ENCODE data around the gene KDR. TPM values are rescaled to one million over a fixed set of nuclear protein-coding genes. Genes with fewer than 3 reads are reported as not detected.

Gene KDR
- polyA plus RNA-seq, 1 donor from 2014 or later: not detected

DNA sequence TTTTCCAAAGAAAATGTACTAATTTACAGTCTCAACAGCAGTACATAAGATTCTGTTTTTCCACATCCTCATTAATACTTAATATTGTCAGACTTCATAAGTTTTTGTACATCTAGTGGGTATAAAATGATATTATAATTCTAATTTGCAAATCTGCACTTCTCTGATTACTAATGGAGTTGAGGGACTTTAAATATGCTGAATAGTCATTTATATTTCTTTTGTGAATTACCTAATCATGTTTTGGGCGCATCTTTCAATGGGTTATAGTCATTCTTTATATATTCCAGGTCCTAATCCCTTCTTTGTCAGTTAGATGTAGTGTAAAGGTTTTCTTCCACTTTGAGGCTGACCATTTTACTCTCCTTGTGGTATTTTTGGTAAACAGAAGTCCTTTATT, 96.1 kb downstream of the KDR start:
- H3K9me2 ChIP-seq (ENCODE audit: insufficient read depth, low read length): no peaks in the 10 kb centered on the region
- H3K9me3 ChIP-seq (ENCODE audit: low read length): no peaks in the 10 kb centered on the region
- H3F3A ChIP-seq (ENCODE audit: insufficient read depth, low read length, poor library complexity, severe bottlenecking): no peaks in the 10 kb centered on the region
- no peak overlapping the region for H3K9ac ChIP-seq (ENCODE audit: low read length)
- no peaks in the 10 kb centered on the region for H3K27me3 ChIP-seq (ENCODE audit: insufficient read depth, low read depth, low read length)
- H3K27ac ChIP-seq (ENCODE audit: low read length): no peak overlapping the region
- H3K4me3 ChIP-seq (ENCODE audit: low read length): no peak overlapping the region
- no peaks in the 10 kb centered on the region for H3K36me3 ChIP-seq (ENCODE audit: insufficient read depth, low read length)
- no peak overlapping the region for H2AFZ ChIP-seq (ENCODE audit: low read depth, low read length)
- H3K4me2 ChIP-seq (ENCODE audit: low read length): no peak overlapping the region
- TF ChIP-seq RAD21 (conservative IDR thresholded peaks at IDR 0.05) (no peak), MXI1 (conservative IDR thresholded peaks at IDR 0.05; ENCODE audit: poor library complexity, severe bottlenecking) (no peak), POLR2AphosphoS5 (IDR thresholded peaks at IDR 0.05) (no peak), TAF1 (IDR thresholded peaks at IDR 0.05; ENCODE audit: low read depth) (no peak), EZH2 (IDR thresholded peaks at IDR 0.05; ENCODE audit: borderline replicate concordance, insufficient read depth, low read length, poor library complexity, severe bottlenecking) (no peak), EP300 (conservative IDR thresholded peaks at IDR 0.05; ENCODE audit: poor library complexity, severe bottlenecking) (no peak), SMC3 (conservative IDR thresholded peaks at IDR 0.05; ENCODE audit: poor library complexity) (no peak)
- TF ChIP-seq, protein P1, sequence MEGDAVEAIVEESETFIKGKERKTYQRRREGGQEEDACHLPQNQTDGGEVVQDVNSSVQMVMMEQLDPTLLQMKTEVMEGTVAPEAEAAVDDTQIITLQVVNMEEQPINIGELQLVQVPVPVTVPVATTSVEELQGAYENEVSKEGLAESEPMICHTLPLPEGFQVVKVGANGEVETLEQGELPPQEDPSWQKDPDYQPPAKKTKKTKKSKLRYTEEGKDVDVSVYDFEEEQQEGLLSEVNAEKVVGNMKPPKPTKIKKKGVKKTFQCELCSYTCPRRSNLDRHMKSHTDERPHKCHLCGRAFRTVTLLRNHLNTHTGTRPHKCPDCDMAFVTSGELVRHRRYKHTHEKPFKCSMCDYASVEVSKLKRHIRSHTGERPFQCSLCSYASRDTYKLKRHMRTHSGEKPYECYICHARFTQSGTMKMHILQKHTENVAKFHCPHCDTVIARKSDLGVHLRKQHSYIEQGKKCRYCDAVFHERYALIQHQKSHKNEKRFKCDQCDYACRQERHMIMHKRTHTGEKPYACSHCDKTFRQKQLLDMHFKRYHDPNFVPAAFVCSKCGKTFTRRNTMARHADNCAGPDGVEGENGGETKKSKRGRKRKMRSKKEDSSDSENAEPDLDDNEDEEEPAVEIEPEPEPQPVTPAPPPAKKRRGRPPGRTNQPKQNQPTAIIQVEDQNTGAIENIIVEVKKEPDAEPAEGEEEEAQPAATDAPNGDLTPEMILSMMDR (IDR thresholded peaks at IDR 0.05; ENCODE audit: poor library complexity, severe bottlenecking): no peak
- TF ChIP-seq, protein P2, sequence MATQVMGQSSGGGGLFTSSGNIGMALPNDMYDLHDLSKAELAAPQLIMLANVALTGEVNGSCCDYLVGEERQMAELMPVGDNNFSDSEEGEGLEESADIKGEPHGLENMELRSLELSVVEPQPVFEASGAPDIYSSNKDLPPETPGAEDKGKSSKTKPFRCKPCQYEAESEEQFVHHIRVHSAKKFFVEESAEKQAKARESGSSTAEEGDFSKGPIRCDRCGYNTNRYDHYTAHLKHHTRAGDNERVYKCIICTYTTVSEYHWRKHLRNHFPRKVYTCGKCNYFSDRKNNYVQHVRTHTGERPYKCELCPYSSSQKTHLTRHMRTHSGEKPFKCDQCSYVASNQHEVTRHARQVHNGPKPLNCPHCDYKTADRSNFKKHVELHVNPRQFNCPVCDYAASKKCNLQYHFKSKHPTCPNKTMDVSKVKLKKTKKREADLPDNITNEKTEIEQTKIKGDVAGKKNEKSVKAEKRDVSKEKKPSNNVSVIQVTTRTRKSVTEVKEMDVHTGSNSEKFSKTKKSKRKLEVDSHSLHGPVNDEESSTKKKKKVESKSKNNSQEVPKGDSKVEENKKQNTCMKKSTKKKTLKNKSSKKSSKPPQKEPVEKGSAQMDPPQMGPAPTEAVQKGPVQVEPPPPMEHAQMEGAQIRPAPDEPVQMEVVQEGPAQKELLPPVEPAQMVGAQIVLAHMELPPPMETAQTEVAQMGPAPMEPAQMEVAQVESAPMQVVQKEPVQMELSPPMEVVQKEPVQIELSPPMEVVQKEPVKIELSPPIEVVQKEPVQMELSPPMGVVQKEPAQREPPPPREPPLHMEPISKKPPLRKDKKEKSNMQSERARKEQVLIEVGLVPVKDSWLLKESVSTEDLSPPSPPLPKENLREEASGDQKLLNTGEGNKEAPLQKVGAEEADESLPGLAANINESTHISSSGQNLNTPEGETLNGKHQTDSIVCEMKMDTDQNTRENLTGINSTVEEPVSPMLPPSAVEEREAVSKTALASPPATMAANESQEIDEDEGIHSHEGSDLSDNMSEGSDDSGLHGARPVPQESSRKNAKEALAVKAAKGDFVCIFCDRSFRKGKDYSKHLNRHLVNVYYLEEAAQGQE (IDR thresholded peaks at IDR 0.05; ENCODE audit: borderline replicate concordance): no peak
- H4K20me1 ChIP-seq (ENCODE audit: insufficient read depth): no peaks in the 10 kb centered on the region
- no peaks in the 10 kb centered on the region for H3K79me2 ChIP-seq (replicated peaks; ENCODE audit: insufficient read depth, low read length)

Small RNA genes within 50 kb of the gene (small RNA-seq; reads per million reads assigned to genes)
- gene RN7SL424P: 0 to 0.08 (median 0) reads per million in 3 experiments
- gene RNU6-410P: 0 reads per million in 3 experiments

Other genes with a start within 250 kb of the KDR start
- 6.2 and 13.9 TPM in 2 replicates for gene SRD5A3, start 220.6 kb upstream of the KDR start, polyA plus RNA-seq

Data from neural cell (in vitro differentiated cells).